LNCAP (cell line): ENCODE measurements around the gene LRRC4.

Experiments used
- TF ChIP-seq, protein P1 (sequence below): fragments of 450-650 bp; IDR thresholded peaks from 2 replicates; pipeline ENCODE4 v1.5.1; 2017; ENCODE audit warnings: mild to moderate bottlenecking

LRRC4 gene

DNA sequence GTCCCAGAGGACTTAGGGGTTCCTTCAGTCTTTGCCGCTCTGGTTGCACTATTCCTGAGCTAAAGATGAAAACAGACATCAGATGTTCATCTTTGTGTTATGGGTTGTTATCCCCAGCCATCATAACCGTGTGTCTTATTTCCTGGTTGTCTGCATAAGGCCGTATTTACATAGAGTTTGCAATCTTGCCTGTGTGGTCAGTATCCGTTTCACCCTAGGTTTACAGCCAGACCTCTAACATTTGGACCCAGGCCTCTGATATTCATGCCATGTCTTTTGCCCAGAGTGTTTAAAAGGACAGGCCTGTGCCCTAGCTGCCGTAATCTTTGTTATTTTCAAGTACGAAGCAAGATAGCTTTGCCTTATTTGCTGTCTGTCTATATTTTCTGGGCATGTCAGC is 26.6 kb downstream of the LRRC4 start:
- TF ChIP-seq, protein P1, sequence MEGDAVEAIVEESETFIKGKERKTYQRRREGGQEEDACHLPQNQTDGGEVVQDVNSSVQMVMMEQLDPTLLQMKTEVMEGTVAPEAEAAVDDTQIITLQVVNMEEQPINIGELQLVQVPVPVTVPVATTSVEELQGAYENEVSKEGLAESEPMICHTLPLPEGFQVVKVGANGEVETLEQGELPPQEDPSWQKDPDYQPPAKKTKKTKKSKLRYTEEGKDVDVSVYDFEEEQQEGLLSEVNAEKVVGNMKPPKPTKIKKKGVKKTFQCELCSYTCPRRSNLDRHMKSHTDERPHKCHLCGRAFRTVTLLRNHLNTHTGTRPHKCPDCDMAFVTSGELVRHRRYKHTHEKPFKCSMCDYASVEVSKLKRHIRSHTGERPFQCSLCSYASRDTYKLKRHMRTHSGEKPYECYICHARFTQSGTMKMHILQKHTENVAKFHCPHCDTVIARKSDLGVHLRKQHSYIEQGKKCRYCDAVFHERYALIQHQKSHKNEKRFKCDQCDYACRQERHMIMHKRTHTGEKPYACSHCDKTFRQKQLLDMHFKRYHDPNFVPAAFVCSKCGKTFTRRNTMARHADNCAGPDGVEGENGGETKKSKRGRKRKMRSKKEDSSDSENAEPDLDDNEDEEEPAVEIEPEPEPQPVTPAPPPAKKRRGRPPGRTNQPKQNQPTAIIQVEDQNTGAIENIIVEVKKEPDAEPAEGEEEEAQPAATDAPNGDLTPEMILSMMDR = no peak

DNA sequence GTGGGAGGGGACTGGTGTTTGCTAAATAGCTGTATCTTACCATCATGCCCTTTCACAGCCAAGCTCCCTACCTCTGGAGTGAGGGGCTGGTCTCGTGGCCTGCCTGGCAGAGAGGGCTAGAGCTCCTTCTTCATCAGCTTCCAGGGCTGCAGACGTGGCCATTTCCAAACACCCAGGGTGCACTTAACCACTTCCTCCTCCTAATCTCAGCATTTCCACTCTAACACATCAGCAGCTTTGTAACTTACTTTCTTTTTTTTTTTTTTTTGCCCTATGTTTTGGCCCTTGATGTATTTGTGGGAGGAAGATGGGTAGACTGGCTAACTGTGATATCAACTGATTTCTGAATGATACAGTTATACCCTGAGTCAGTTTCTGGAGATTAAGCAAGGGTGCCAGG is 27.4 kb downstream of the LRRC4 start:
- TF ChIP-seq, protein P1 = no peak

DNA sequence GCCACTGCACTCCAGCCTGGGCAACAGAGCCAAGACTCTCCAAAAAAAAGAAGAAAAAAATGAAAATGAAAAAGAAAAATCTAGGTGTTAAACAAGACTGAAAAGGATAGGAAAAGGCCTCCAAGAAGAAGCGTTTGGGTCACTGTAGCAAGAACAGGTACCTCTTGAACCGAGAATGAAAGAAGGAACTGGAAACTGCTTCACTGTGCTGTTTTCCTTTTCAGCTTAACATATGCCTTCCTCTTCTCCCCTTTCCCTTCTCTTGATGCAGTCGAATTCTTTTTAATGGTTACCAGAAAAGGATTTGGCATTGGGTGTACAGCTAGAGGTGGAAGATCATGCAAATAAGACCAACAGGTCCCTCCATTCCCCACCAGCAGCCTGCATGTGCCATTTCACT is 28.1 kb downstream of the LRRC4 start:
- TF ChIP-seq, protein P1 = no peak

DNA sequence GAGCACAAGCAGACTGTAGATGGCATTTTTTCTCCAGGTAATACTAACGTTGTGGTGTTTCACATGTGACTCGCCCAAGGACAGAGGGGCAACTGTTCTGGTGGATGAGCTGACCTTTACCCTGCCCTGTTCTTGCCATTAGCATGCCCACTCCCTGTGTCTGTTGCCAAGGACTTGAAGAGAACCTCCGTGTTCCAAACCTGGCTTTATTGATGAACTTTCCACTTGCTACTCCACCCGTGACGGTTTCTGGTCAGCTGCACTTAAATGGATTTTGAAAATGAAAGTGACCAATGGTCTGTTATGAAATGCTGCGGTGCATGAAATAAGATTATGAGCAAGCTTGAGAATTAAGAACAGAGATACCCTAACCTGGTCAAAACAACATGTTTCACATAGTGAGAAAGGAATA is 30.4 kb downstream of the LRRC4 start:
- TF ChIP-seq, protein P1 = no peak

DNA sequence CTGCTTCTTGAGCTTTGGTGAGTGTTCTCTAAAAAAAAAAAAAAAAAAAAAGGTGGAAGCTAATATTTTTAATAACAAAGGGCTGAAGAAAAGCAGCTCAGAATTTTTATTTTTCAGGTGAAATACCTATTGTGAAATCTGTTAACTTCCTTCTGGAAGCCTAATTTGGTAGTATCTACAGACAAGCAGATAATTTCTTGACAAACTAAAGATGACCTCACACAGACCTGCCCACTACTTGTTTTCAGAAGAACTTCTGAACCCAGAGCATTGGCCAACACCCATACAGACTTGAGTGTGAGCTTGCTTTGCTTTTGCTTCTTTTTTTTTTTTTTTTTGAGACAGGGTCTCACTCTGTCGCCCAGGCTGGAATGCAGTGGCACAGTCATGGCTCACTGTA is 31.2 kb downstream of the LRRC4 start:
- TF ChIP-seq, protein P1 = no peak

DNA sequence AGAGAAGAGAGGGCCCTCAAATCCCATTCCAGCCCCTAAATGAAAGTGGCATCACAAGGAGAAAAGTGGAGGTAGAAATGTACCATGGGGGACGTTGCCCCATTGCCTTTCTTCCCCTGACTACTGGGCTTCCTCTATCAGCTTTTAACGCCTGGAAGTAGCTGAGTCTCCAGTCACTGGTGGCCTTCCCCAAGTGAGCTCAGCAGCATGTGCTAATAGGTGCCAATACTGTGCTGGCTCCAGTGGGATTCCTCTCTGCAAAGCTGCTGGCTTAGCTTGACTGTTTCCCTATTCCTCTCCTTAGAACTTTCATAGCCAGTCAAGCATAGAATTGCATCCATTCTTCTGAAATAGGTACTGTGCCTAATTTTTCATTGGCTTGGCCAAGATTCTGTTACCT is 32.6 kb downstream of the LRRC4 start:
- TF ChIP-seq, protein P1 = no peak

DNA sequence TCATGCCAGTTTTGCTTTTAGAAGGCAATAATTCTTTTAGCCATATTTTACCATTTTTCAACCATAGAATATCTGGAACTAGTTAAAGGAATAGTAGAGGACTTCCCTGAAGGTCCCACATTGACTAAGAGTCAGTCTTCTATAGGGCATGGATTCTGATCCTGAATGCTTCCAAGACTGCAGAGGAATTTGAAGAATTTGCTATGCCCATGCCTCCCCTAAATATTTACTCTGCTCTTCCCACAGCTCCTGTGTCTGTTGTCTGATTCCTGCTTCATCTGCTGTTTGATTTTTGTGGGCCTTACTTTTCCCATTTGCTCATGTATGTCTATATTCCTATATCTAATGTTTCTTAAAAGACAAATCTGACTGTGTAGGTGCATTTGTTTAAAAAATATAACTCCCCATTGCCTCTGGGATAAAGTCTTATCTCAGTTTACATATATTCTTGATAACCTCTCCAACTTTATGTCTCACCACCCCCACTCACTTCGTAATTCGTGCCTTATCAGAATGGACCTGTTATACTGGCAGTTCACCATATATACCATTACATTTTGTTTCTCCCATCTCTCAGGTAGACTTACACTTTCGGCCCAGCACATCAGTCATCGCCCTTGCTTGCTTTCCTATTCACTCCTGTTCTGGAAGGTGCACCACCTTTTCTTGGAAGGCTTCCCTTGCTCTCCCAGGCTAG is 33.9 kb downstream of the LRRC4 start:
- TF ChIP-seq, protein P1 = no peak
